HepG2 (cell line): ENCODE data around the gene SMTNL2. TPM values are rescaled to one million over a fixed set of nuclear protein-coding genes. Genes with fewer than 3 reads are reported as not detected.

ENCODE experiments used
- ATAC-seq: fragments of 200-7000 bp; cut with Tn5 transposase; 3 replicates; pipeline ENCODE4 v1.9.1; 2020; ENCODE audit warnings: mild to moderate bottlenecking, moderate library complexity
- BruUV-seq: library from RNA; stranded (reverse); fragments of 400-500 nt; replicated peaks from 2 replicates; lab custom pipeline; 2021; lab: Mats Ljungman, UMichigan
- CTCF ChIA-PET: fragments of 300-600 bp; formaldehyde crosslinking; extraction: SDS; loops from one replicate; lab custom pipeline; 2021; ENCODE audit warnings: low total read pairs, inconsistent platforms, low intra/inter-chr PET ratio; lab: Yijun Ruan, JAX
- POLR2A ChIA-PET: fragments of 350-600 bp; sonication (Branson Sonifier 250); formaldehyde crosslinking; loops from one replicate; lab custom pipeline; 2020; ENCODE audit warnings: antibody characterized with exemption, inconsistent platforms; lab: Yijun Ruan, JAX
- DNase-seq: peaks from one replicate; pipeline ENCODE4 v3.0.0-alpha.2; 2015; ENCODE audit warnings: low spot score
- FAIRE-seq: peaks from 3 replicates; lab custom pipeline; 2011; peaks lifted over from hg19 to GRCh38; lab: Jason Lieb, UNC
- H2AFZ ChIP-seq: one replicate; pipeline ENCODE4 v1.6.1; 2011; ENCODE audit warnings: low read length, inconsistent platforms
- H3K27ac ChIP-seq: fragments of 300-600 bp; 3 replicates; pipeline ENCODE4 v1.8.0; 2011; ENCODE audit warnings: mixed run types, mild to moderate bottlenecking, mixed read lengths, low read length, inconsistent platforms; ENCODE audit not compliant: insufficient read depth; ENCODE audit errors: extremely low read length
- H3K27me3 ChIP-seq, 2 experiments: fragments of 200-600 bp in 1 of 2; 2 replicates in 1 of 2; 3 replicates in 1 of 2; pipeline versions ENCODE4 v1.6.0 to v1.8.0; 2011; ENCODE audit warnings: low read length in 2 of 2, mild to moderate bottlenecking in 2 of 2, moderate library complexity in 2 of 2, inconsistent platforms in 1 of 2; ENCODE audit not compliant: insufficient read depth in 2 of 2, control insufficient read depth in 1 of 2
- H3K36me3 ChIP-seq, 2 experiments: fragments of 200-600 bp in 1 of 2; replicated peaks in 1 of 2; 2 replicates in 1 of 2; 3 replicates in 1 of 2; pipeline versions ENCODE4 v1.5.1 to v1.8.0; 2011; ENCODE audit warnings: low read length in 2 of 2, inconsistent platforms in 1 of 2; ENCODE audit not compliant: insufficient read depth in 2 of 2, control insufficient read depth in 1 of 2
- H3K4me1 ChIP-seq: 2 replicates; pipeline ENCODE4 v1.5.1; 2012; ENCODE audit warnings: low read length, inconsistent platforms; ENCODE audit not compliant: insufficient read depth
- H3K4me2 ChIP-seq: 2 replicates; pipeline ENCODE4 v1.6.0; 2011; ENCODE audit warnings: low read depth, low read length, inconsistent platforms
- H3K4me3 ChIP-seq, 3 experiments: fragments of 200-600 bp in 1 of 3; sonication (generic), shearing (Covaris generic) in 1 of 3; replicated peaks in 1 of 3; 2 replicates each; pipeline ENCODE4 v1.5.1; 2011 to 2016; ENCODE audit warnings: low read length in 3 of 3, inconsistent platforms in 2 of 3, low read depth in 2 of 3, mild to moderate bottlenecking in 2 of 3, control low read depth in 1 of 3, mixed read lengths in 1 of 3; ENCODE audit not compliant: insufficient read depth in 1 of 3
- H3K79me2 ChIP-seq: one replicate; pipeline ENCODE4 v1.6.1; 2011; ENCODE audit warnings: low read length, inconsistent platforms; ENCODE audit not compliant: insufficient read depth
- H3K9ac ChIP-seq: 2 replicates; pipeline ENCODE4 v1.6.0; 2011; ENCODE audit warnings: mild to moderate bottlenecking, low read depth, low read length, inconsistent platforms; ENCODE audit not compliant: insufficient read depth
- H3K9me3 ChIP-seq: 2 replicates; pipeline ENCODE4 v1.5.1; 2012; ENCODE audit warnings: mild to moderate bottlenecking, low read length
- H4K20me1 ChIP-seq: 2 replicates; pipeline ENCODE4 v1.6.0; 2011; ENCODE audit warnings: inconsistent platforms, mild to moderate bottlenecking, low read length, moderate library complexity; ENCODE audit not compliant: insufficient read depth
- CEBPB ChIP-seq: IDR thresholded peaks from 2 replicates; pipeline ENCODE4 v1.6.1; 2011; ENCODE audit warnings: low read depth, low read length, improper control_type of control experiment, borderline replicate concordance
- CHD4 ChIP-seq: fragments of 200-600 bp; sonication (generic); IDR thresholded peaks from 2 replicates; pipeline ENCODE4 v1.7.0; 2017; ENCODE audit warnings: mild to moderate bottlenecking, low read length, borderline replicate concordance
- FOXP1 ChIP-seq, 2 experiments: fragments of 450-650 bp in 1 of 2; IDR thresholded peaks; 2 replicates each; pipeline ENCODE4 v1.6.1; 2017 to 2018; ENCODE audit warnings: antibody characterized with exemption in 1 of 2
- HNRNPL ChIP-seq: fragments of 200-400 bp; formaldehyde crosslinking; IDR thresholded peaks from 2 replicates; pipeline ENCODE4 v1.6.1; 2017; ENCODE audit warnings: mild to moderate bottlenecking, low read depth, low read length
- KAT7 ChIP-seq: IDR thresholded peaks from 2 replicates; pipeline ENCODE4 v1.6.1; 2018; ENCODE audit warnings: borderline replicate concordance, missing compliant biosample characterization
- NFKB2 ChIP-seq: sonication (generic); formaldehyde crosslinking; IDR thresholded peaks from 2 replicates; pipeline ENCODE4 v1.4.0; 2020; ENCODE audit warnings: missing genetic modification reagents, borderline replicate concordance
- PPARG ChIP-seq: conservative IDR thresholded peaks from 2 replicates; pipeline ENCODE4 v1.6.1; 2016; ENCODE audit warnings: missing biosample characterization, missing genetic modification reagents
- RBFOX2 ChIP-seq: fragments of 200-400 bp; formaldehyde crosslinking; IDR thresholded peaks from 2 replicates; pipeline ENCODE4 v1.6.1; 2017; ENCODE audit warnings: low read depth, mild to moderate bottlenecking, low read length
- SALL1 ChIP-seq: sonication (generic); formaldehyde crosslinking; IDR thresholded peaks from 2 replicates; pipeline ENCODE4 v1.8.0; 2022; ENCODE audit warnings: mild to moderate bottlenecking, missing genetic modification reagents
- SP4 ChIP-seq: sonication (generic); formaldehyde crosslinking; IDR thresholded peaks from 2 replicates; pipeline ENCODE4 v1.8.1; 2023; ENCODE audit warnings: mild to moderate bottlenecking, missing genetic modification reagents
- XBP1 ChIP-seq: sonication (generic); formaldehyde crosslinking; IDR thresholded peaks from 2 replicates; pipeline ENCODE4 v1.5.0; 2020; ENCODE audit warnings: missing genetic modification reagents
- ZBTB1 ChIP-seq: sonication (generic); formaldehyde crosslinking; IDR thresholded peaks from 2 replicates; pipeline ENCODE4 v1.4.0; 2020; ENCODE audit warnings: missing genetic modification reagents, borderline replicate concordance
- ZFP82 ChIP-seq: sonication (generic); formaldehyde crosslinking; IDR thresholded peaks from 2 replicates; pipeline ENCODE4 v1.5.1; 2020; ENCODE audit warnings: mild to moderate bottlenecking, missing genetic modification reagents, borderline replicate concordance
- ZNF552 ChIP-seq: sonication (generic); formaldehyde crosslinking; IDR thresholded peaks from 2 replicates; pipeline ENCODE4 v1.9.0; 2022; ENCODE audit warnings: missing genetic modification reagents, mild to moderate bottlenecking, borderline replicate concordance
- ZNF567 ChIP-seq: sonication (generic); formaldehyde crosslinking; IDR thresholded peaks from 2 replicates; pipeline ENCODE4 v1.8.1; 2023; ENCODE audit warnings: mild to moderate bottlenecking, missing genetic modification reagents, borderline replicate concordance
- WGBS: methylation state at CpG from one replicate; pipeline ENCODE4 v1.1.6; 2017; ENCODE audit warnings: low lambda C conversion rate; 5-methylcytosine and 5-hydroxymethylcytosine counted together
- in situ Hi-C: cut with HindIII; loops from 2 replicates; pipeline ENCODE4 v1.10.0; 2017; ENCODE audit warnings: low pct_unique_long_range_greater_than_20kb; ENCODE audit not compliant: extremely low pct_ligation_motif_present
- intact Hi-C: fragments of 100-400 bp; cut with micrococcal nuclease; formaldehyde crosslinking; loops from one replicate; pipeline ENCODE4 v1.10.0; 2022; ENCODE audit not compliant: unreplicated experiment
- polyA plus RNA-seq, 8 experiments: library from polyadenylated mRNA; depleted of rRNA in 3 of 8; stranded (reverse) in 7 of 8; unstranded in 1 of 8; fragments of >200 nt; fragmentation: Illumina TruSeq in 4 of 8; extraction: Trizol in 4 of 8; gene quantifications; 2 replicates each; pipeline versions ENCODE4 v1.2.1 to v1.2.3, GENCODE V29; 2011 to 2016; ENCODE audit warnings: low read depth in 4 of 8, missing spikeins in 1 of 8, mixed read lengths in 1 of 8; ENCODE audit not compliant: insufficient read depth in 1 of 8
- total RNA-seq, 5 experiments: library from RNA; depleted of rRNA; stranded (reverse); fragments of >200 nt; fragmentation: Illumina TruSeq; extraction: Trizol; gene quantifications; 2 replicates each; pipeline ENCODE4 v1.2.3, GENCODE V29; 2016; ENCODE audit warnings: low read depth in 1 of 5
- TF ChIP-seq, protein P1 (sequence below): sonication (generic); formaldehyde crosslinking; IDR thresholded peaks from 2 replicates; pipeline ENCODE4 v1.4.0; 2020; ENCODE audit warnings: missing genetic modification reagents
- TF ChIP-seq, protein P2 (sequence below): fragments of 450-650 bp; IDR thresholded peaks from 2 replicates; pipeline ENCODE4 v1.6.1; 2016
- TF ChIP-seq, protein P3 (sequence below): sonication (generic); formaldehyde crosslinking; IDR thresholded peaks from 2 replicates; pipeline ENCODE4 v1.8.1; 2023; ENCODE audit warnings: mild to moderate bottlenecking, missing genetic modification reagents

Gene SMTNL2
- total and polyA plus RNA-seq, 2 of the 13 experiments (the other 11 are each of a cell fraction or from before 2014, with no cell fraction given): 0.41 to 5.1 TPM

DNA sequence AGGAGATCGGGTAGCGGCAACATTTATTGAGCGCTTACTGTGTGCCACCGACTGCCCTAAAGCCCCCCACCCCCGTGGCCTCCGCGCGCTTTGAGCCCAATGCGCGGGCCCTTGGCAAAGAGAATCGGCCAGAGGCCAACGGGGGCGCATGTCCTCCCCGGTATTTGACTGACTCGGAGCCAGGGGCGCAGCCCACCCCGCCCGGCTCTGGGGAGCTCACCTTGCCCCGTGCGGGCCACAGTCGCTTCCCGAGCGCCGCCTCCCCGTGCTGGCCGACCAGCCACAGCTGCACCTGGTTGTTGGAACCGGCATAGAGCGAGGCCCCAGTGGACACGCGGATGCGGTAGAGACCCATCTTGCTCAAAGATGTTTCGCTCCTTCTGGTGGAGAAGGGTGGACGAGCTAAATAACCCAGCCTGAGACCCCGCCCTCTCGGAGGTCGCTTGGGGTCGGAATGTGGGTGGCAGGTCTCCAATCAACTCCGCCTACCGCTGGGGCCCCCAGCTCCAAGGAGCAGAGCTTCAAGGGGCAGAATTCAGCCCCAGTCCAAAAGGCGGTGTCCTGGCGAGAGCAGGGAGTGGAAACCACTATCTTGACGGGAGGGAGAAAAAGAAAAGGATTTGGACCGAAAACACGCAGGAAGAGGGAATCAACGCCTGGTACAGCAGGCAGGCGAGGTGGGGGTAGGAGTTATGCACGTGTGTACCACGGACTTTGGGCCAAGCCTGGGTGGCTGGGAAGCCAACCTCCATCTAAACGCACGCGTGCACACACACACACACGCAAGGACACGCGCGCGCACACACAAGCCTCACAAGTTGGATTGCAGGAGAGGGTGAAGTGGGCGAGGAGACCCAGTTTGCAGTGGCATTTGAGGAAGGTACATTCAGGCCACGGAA, 57.2 kb downstream of the SMTNL2 start, which contains the start of gene ALOX15 (continued):
- TF ChIP-seq, protein P1, sequence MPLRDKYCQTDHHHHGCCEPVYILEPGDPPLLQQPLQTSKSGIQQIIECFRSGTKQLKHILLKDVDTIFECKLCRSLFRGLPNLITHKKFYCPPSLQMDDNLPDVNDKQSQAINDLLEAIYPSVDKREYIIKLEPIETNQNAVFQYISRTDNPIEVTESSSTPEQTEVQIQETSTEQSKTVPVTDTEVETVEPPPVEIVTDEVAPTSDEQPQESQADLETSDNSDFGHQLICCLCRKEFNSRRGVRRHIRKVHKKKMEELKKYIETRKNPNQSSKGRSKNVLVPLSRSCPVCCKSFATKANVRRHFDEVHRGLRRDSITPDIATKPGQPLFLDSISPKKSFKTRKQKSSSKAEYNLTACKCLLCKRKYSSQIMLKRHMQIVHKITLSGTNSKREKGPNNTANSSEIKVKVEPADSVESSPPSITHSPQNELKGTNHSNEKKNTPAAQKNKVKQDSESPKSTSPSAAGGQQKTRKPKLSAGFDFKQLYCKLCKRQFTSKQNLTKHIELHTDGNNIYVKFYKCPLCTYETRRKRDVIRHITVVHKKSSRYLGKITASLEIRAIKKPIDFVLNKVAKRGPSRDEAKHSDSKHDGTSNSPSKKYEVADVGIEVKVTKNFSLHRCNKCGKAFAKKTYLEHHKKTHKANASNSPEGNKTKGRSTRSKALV (CRISPR knock-in tag): peak; percentile 20; the same call in 1 of the 2 replicates
- no peak for TF ChIP-seq PPARG (CRISPR knock-in tag)
- TF ChIP-seq ZFP82 (CRISPR knock-in tag): no peak
- TF ChIP-seq SALL1: 0 out of 2 replicates have a peak, but pooled peaks have one; percentile 12

DNA sequence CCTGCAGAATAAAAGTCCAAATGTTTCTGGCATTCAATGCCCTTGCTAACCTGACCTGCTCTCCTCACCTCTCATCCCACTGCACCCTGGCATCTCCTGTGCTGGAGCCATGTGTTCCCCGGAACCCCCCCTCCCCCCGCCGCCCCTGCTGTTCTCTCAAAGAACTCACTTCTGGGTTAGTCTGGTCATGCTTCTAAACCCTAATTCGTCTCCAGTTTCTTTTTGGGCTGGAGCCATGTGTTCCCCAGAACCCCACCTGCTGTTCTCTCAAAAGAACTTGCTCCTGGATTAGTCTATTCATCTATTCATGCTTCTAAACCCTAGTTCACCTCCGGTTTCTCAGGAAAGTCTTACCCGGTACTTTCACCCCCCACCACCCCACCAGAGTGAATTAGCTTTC, 58.0 kb downstream of the SMTNL2 start:
- no peak for ATAC-seq
- ChIA-PET CTCF (no interaction called here), POLR2A (no interaction called here)
- in situ Hi-C loops (no loop called here), intact Hi-C loops (no loop called here)
- H3K9ac ChIP-seq: no peak overlapping the region
- no peak overlapping the region for H3K27ac ChIP-seq
- H3K36me3 ChIP-seq: no peaks in the 10 kb centered on the region
- peak overlapping the region; percentile 72; the same call in 1 of the 2 replicates for H3K4me2 ChIP-seq
- peak overlapping the region in 1 of 3 experiments; percentile 52; a peak in 1 of 6 replicates for H3K4me3 ChIP-seq
- 20% methylated on average over 6 of the region's 6 CpGs for WGBS
- no peak for FAIRE-seq
- DNase-seq: no peak
- H3K79me2 ChIP-seq: no peaks in the 10 kb centered on the region
- no peaks in the 10 kb centered on the region for H3K9me3 ChIP-seq
- BruUV-seq: no TSS peak
- H2AFZ ChIP-seq: no peak overlapping the region
- H4K20me1 ChIP-seq: no peaks in the 10 kb centered on the region
- peaks cover 7 to 36% of the 10 kb centered on the region in 2 experiments for H3K27me3 ChIP-seq
- peaks cover 35% of the 10 kb centered on the region for H3K4me1 ChIP-seq
- TF ChIP-seq RBFOX2 (no peak), CEBPB (no peak), SP4 (no peak), HNRNPL (no peak), CHD4 (no peak), XBP1 (CRISPR knock-in tag) (no peak), FOXP1 (IDR thresholded peaks at IDR 0.05) (no peak), FOXP1 (CRISPR knock-in tag; IDR thresholded peaks at IDR 0.05) (no peak), KAT7 (CRISPR knock-in tag) (no peak), NFKB2 (CRISPR knock-in tag) (no peak), ZNF567 (no peak), ZNF552 (CRISPR knock-in tag) (no peak), ZBTB1 (CRISPR knock-in tag) (no peak)
- TF ChIP-seq, protein P2, sequence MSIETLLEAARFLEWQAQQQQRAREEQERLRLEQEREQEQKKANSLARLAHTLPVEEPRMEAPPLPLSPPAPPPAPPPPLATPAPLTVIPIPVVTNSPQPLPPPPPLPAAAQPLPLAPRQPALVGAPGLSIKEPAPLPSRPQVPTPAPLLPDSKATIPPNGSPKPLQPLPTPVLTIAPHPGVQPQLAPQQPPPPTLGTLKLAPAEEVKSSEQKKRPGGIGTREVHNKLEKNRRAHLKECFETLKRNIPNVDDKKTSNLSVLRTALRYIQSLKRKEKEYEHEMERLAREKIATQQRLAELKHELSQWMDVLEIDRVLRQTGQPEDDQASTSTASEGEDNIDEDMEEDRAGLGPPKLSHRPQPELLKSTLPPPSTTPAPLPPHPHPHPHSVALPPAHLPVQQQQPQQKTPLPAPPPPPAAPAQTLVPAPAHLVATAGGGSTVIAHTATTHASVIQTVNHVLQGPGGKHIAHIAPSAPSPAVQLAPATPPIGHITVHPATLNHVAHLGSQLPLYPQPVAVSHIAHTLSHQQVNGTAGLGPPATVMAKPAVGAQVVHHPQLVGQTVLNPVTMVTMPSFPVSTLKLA: no peak
- TF ChIP-seq, protein P3, sequence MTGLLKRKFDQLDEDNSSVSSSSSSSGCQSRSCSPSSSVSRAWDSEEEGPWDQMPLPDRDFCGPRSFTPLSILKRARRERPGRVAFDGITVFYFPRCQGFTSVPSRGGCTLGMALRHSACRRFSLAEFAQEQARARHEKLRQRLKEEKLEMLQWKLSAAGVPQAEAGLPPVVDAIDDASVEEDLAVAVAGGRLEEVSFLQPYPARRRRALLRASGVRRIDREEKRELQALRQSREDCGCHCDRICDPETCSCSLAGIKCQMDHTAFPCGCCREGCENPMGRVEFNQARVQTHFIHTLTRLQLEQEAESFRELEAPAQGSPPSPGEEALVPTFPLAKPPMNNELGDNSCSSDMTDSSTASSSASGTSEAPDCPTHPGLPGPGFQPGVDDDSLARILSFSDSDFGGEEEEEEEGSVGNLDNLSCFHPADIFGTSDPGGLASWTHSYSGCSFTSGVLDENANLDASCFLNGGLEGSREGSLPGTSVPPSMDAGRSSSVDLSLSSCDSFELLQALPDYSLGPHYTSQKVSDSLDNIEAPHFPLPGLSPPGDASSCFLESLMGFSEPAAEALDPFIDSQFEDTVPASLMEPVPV: no peak
